Activated effector memory CD4-positive, alpha-beta T cell treated with anti-CD3 and anti-CD28 coated beads, Interleukin-2, amount 50 U/mL, for 16 hours (primary cell): Measurements from ENCODE around the gene MROH9.

ENCODE experiments used
- DNase-seq: peaks from one replicate; pipeline ENCODE4 v3.0.0-alpha.2; 2020

The MROH9 gene

GRCh38 chr1:171083222-171083621 is 147.9 kb downstream of the MROH9 start:
- DNase-seq = no peak

GRCh38 chr1:171084091-171084490 is 148.8 kb downstream of the MROH9 start:
- no peak for DNase-seq

DNA sequence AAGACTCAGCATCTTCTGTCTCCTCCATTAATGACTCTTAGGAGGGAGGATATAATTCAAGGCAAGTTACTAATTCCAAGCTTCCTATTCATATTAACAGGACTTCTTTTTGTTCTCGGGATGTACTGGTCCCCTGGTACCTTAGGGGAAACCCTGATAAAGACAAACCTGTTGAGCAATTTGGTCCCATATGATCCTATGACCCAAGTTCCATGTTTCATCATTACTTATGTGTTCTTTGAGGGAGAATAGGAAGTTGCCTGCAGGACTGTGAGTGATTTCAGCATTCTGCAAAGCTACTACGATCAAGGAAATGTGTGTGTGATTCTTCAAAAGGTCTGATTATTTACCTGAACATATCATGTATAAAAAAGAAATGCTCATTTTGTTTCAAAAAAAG is 149.5 kb downstream of the MROH9 start:
- DNase-seq = no peak

- DNase-seq = no peak
Observed at GRCh38 chr1:171087896-171088295, 152.6 kb downstream of the MROH9 start.

DNA sequence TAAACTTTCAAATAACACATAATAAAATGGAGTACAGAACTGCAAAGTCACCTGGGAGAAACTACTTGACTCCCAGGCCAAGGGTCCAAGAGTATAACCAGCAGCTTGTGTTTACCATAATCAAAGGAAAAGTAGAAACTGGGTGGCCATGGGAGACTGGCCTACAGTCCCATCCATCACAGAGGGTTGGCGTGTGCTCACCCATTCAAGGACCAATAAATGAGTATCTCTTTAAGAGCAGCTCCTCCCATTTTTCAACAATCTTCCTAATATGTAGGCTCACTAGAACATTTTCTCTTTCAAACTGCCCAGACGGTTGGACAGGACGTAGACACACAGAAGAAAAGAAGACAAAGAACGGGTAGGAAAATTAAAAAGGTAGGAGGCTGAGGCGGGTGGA is 155.3 kb downstream of the MROH9 start, which contains the start of gene FMO3:
Gene FMO3 (plus strand): TSS at position 302 of the 400 bp plus-strand sequence. CDS start 1,754 bp downstream, outside the sequence.
- DNase-seq = no peak

GRCh38 chr1:171103862-171104261 is 168.5 kb downstream of the MROH9 start:
- no peak for DNase-seq

GRCh38 chr1:171107262-171107940 is 172.1 kb downstream of the MROH9 start:
- DNase-seq = no peak

GRCh38 chr1:171107969-171108368 is 172.6 kb downstream of the MROH9 start:
- DNase-seq = no peak

GRCh38 chr1:171109966-171110365 is 174.6 kb downstream of the MROH9 start:
- DNase-seq = no peak

- DNase-seq = no peak
Observed at GRCh38 chr1:171110621-171111326, 175.4 kb downstream of the MROH9 start.

DNA sequence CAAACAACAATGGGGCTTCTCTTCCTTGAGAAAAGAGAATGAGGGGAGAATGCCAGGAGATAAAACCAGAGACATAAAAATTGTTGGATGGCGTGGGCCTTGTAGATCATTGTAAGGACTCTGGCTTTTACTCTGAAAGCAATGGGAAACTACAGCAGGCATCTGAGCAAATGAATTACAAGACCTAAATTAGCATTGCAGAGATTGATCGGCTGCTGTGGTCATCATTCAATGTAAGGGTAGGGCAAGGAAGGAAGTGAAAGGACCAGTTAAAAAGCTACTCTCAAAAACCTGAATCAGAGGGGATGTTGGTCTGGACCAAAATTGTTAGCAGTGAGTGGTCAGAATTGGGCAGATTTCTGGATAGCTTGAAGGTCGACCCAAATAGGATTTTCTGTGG is 176.8 kb downstream of the MROH9 start:
- no peak for DNase-seq

- no peak for DNase-seq
Observed at GRCh38 chr1:171113382-171113781, 178.0 kb downstream of the MROH9 start.
